HG03060 (cell line): ENCODE measurements around the gene AVPR2.

Experiments
- ATAC-seq: cut with Tn5 transposase; IDR thresholded peaks from one replicate; pipeline ENCODE4 v1.9.1; 2021; ENCODE audit warnings: low read depth, moderate number of reproducible peaks; ENCODE audit not compliant: unreplicated experiment

The AVPR2 gene

GRCh38 chrX:153884590-153884989 is 19.9 kb upstream of the AVPR2 start:
- no peak for ATAC-seq

GRCh38 chrX:153885208-153885787 is 19.2 kb upstream of the AVPR2 start:
- no peak for ATAC-seq

GRCh38 chrX:153885968-153886903 is 18.2 kb upstream of the AVPR2 start, which contains the start of gene L1CAM:
L1CAM (minus strand) TSS chrX:153886173; CDS start chrX:153875836, 10,337 bp downstream.
- ATAC-seq = no peak

GRCh38 chrX:153886915-153887314 is 17.6 kb upstream of the AVPR2 start:
- ATAC-seq = no peak

GRCh38 chrX:153887385-153887784 is 17.1 kb upstream of the AVPR2 start:
- no peak for ATAC-seq

GRCh38 chrX:153888344-153888743 is 16.1 kb upstream of the AVPR2 start:
- ATAC-seq = no peak

GRCh38 chrX:153889123-153889522 is 15.3 kb upstream of the AVPR2 start:
- no peak for ATAC-seq

GRCh38 chrX:153897899-153898298 is 6.6 kb upstream of the AVPR2 start:
- no peak for ATAC-seq

- ATAC-seq = no peak
These were observed 3.4 kb upstream of the AVPR2 start for GRCh38 chrX:153900831-153901752.

GRCh38 chrX:153901753-153902140 is 2.7 kb upstream of the AVPR2 start:
- no peak for ATAC-seq

- ATAC-seq = no peak
These were observed 2.1 kb upstream of the AVPR2 start for GRCh38 chrX:153902385-153902784.

GRCh38 chrX:153903238-153903980 is 1.1 kb upstream of the AVPR2 start:
- no peak for ATAC-seq

GRCh38 chrX:153905481-153906095 is 1.1 kb downstream of the AVPR2 start:
- no peak for ATAC-seq

GRCh38 chrX:153906126-153906917 is 1.8 kb downstream of the AVPR2 start:
- no peak for ATAC-seq

GRCh38 chrX:153907456-153907855 is 3.0 kb downstream of the AVPR2 start:
- ATAC-seq = no peak

- no peak for ATAC-seq
These were observed 3.9 kb downstream of the AVPR2 start for GRCh38 chrX:153908219-153908860.

GRCh38 chrX:153909024-153909979 is 4.8 kb downstream of the AVPR2 start:
- ATAC-seq = no peak
